Stimulated activated CD8-positive, alpha-beta memory T cell treated with anti-CD3 and anti-CD28 coated beads, Interleukin-4, amount 100 ng/mL, for 1 hour (primary cell): ENCODE data around the gene DIO3.

Experiments used
- DNase-seq, 2 donors: peaks; one replicate each; pipeline ENCODE4 v3.0.0-alpha.2; 2020; ENCODE audit warnings: low read depth in 2 of 2, low spot score in 1 of 2

The DIO3 gene

GRCh38 chr14:101582294-101582693 lies 21.0 kb downstream of the DIO3 start:
- DNase-seq, result no peak

- DNase-seq, result no peak
Observed at GRCh38 chr14:101583006-101583714, 21.9 kb downstream of the DIO3 start.

GRCh38 chr14:101583715-101584054 lies 22.4 kb downstream of the DIO3 start:
- no peak for DNase-seq

DNA sequence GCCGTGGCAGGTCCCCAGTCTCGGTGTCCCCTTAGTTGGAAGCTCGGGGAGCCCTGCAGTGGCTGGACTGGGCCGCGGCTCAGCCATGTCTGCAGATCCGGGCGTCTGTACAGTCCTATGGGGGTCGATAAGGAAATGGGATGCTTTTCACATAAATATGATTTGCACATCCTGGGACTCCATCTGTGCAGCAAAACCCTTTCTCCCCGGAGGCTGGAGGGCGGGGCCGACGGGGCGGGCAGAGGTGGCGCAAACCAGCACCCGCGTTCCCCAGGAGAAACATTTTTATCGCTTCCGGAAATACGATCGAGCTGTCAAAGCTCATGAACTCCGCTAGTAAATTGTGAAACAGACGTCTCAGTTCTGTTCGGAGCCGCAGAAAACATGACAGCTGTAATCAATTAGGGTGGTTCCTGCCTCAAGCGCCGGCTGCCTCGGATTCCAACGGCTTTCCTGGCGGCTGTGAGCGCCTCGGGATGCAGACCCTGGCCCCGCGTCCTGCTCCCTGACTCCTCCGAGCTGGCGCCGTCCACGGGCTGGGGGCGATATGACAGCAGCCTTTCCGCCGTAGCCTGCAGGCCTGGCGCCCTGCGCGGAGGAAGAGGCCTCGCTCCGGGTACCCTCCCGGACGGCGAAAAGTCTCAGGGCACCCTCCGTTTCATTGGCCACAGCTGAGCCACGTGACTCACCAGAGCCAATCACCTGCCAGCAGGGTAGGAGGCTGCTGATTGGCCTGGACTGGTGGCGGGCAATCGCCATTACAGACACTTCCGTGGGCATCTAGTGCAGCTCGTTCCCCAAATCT lies 23.0 kb downstream of the DIO3 start:
- no peak for DNase-seq

- DNase-seq, result no peak
Observed at GRCh38 chr14:101585211-101585610, 23.9 kb downstream of the DIO3 start.

DNA sequence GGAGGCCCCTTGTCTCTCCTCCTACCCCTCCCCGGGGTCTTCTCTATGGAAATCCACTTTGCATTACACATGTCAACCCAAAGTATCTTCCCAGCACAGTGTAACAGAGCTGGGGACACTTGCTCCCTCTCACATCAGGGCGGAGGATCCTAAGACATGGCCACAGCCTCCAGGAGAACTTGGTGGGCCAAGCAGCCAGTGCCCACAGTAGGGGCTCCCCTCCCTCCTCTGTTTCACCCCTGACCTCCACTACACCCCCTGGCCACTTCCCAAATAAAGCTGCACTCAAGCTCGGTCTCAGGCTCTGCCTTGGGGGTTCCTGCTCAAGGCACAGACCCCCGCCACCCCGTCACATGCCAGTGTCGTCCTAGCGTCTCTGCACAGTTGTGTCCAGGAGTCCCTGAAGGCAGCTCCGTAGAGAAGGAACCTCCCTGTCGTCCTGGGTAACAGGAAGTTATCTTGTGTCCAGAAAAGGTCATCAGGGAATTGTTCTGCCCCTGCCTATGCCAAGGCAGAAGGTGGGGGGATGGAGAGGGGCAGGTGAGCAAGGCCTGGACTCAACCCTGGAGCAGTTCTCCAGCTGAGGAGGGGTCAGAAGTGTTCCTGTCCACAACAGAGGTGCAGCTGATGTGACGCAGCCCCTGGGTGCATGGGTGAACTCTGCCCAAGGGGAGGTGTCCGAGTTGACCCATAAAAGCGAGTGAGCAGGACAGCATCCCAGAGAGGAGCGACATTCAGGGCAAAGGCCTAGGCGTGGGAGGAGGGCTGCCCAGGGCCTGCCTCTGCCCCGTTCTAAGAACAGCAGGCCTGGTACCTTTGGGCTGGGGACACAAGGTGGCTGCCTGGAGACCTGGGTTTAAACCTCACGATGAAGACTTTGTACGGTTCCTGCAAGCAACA lies 25.5 kb downstream of the DIO3 start:
- no peak for DNase-seq

GRCh38 chr14:101587441-101587911 lies 26.2 kb downstream of the DIO3 start:
- no peak for DNase-seq

DNA sequence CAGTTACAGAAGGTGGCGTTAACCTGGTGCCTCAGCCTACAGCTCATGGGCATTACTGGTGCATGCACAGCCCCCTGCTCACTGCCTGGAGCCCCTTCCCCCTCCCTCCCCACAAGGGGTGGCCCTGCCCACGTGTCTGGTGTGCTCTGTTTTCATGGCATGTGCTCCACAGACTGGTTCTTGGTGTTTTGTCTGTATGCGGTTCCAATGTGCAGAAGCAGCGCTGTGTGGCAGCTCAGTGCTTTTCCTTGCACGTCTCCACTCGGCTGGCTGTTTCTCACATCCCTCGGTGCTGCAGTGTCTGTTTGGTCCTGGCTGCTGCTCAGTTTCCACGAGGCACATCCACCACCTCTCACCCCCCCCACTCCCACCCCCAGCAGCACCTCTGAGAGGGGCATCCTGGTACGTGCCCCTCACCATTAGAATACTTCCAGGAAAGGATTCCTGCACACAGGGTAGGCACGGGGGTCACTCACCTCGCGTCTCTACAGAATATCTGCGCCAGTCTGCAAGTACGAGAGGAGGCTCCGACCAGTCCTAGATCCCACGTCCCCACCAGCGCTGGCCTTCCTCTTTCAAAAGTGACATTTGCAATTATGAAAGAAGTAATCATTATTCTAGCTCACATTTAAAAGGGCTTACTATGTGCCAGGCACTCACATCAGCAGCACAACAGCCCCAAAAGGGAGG lies 27.1 kb downstream of the DIO3 start:
- no peak for DNase-seq

DNA sequence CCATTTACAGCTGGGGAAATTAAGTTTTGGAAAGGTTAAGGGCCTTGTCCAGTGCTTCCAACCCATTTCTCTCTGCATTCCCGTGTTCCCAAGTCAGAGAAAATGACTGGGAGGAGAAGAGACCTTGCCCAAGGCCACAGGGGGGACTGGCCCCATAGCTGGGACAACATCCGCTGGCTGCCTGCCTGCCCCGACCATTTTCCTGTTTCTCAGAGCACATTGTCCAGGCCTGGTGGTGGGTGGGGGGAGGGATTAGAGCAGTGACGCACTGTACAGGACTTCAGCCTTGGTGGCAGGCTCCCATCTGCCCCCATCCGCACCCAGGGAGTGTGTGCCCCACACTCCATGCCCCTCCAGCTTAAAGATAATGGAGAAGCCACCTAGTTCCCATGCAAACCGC lies 27.7 kb downstream of the DIO3 start:
- no peak for DNase-seq

GRCh38 chr14:101589486-101590015 lies 28.3 kb downstream of the DIO3 start:
- DNase-seq, result no peak

- no peak for DNase-seq
Observed at GRCh38 chr14:101590062-101590461, 28.8 kb downstream of the DIO3 start.

DNA sequence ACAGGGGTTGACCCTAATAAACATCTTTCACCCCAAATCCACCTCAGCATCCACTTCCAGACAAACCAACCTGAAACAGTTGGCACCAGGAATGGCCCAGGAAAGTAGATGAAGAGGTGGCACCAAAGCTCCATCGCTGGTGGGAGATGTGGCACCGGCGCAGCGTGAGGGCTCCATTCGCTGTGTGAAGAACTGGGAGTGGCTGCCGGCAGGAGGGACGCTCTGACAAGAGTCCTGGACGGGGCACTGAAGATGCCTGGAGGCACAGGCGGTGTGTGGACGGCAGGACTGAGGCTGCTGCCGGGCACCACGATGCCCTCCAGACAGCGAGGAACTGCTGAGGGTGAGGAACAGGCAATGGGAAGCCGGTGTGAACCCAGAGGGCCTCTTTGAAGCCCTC lies 29.3 kb downstream of the DIO3 start:
- no peak for DNase-seq

DNA sequence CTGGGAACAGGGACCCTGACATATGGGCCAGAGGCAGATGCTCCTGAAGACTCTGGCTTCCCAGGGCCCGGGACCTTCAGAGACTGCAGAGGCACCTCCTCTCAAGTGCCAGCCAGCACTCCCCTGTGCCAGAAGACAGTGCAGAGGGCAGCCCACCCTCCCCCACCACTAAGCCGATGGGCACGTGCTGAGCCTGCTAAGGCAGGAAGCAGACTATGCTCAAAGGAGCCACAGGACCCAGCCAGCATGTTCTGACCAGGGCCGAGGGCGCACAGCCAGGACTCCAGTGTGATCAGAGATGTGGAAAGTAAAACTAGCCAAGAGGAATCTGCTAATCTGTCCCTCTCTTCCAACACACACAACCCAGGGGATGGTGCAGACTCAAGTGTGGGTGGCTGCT lies 29.8 kb downstream of the DIO3 start:
- DNase-seq, result no peak

- no peak for DNase-seq
Observed at GRCh38 chr14:101591582-101591981, 30.3 kb downstream of the DIO3 start.

GRCh38 chr14:101593411-101594238 lies 32.3 kb downstream of the DIO3 start:
- no peak for DNase-seq

GRCh38 chr14:101594511-101595148 lies 33.3 kb downstream of the DIO3 start:
- DNase-seq, result no peak

GRCh38 chr14:101595349-101595748 lies 34.1 kb downstream of the DIO3 start:
- no peak for DNase-seq

- DNase-seq, result no peak
Observed at GRCh38 chr14:101595887-101596721, 34.8 kb downstream of the DIO3 start.

- no peak for DNase-seq
Observed at GRCh38 chr14:101596742-101597141, 35.4 kb downstream of the DIO3 start.
